WTC11 (cell line): Measurements from ENCODE around the gene CNTNAP2. TPM values are rescaled to one million over a fixed set of nuclear protein-coding genes. Genes with fewer than 3 reads are reported as not detected.

Experiments
- ATAC-seq: fragments of 200-7000 bp; cut with Tn5 transposase; 2 replicates; pipeline ENCODE4 v1.10.0; 2021; ENCODE audit warnings: mild to moderate bottlenecking, moderate library complexity
- CTCF ChIA-PET: fragments of 300-600 bp; sonication (Branson Sonifier 250); formaldehyde crosslinking; loops from one replicate; lab custom pipeline; 2021; ENCODE audit warnings: antibody characterized with exemption; lab: Charles Lee
- POLR2A ChIA-PET: fragments of 350-600 bp; sonication (Branson Sonifier 250); formaldehyde crosslinking; loops from one replicate; lab custom pipeline; 2021; ENCODE audit warnings: antibody characterized with exemption; lab: Charles Lee
- DNase-seq: peaks from one replicate; pipeline ENCODE4 v3.0.0; 2021; ENCODE audit warnings: low spot score
- H3K27ac Mint-ChIP-seq: 2 replicates; pipeline ENCODE4 v1.8.0; 2021; ENCODE audit warnings: mixed read lengths
- H3K27me3 Mint-ChIP-seq: 2 replicates; pipeline ENCODE4 v1.8.0; 2021; ENCODE audit warnings: low read depth, mild to moderate bottlenecking, moderate library complexity, mixed read lengths
- H3K36me3 Mint-ChIP-seq: 2 replicates; pipeline ENCODE4 v1.8.0; 2021; ENCODE audit warnings: mixed read lengths
- H3K4me1 Mint-ChIP-seq: 2 replicates; pipeline ENCODE4 v1.8.0; 2022; ENCODE audit warnings: mixed read lengths
- H3K4me3 Mint-ChIP-seq: 2 replicates; pipeline ENCODE4 v1.8.0; 2021; ENCODE audit warnings: mild to moderate bottlenecking, moderate library complexity, mixed read lengths
- H3K9me3 Mint-ChIP-seq: 2 replicates; pipeline ENCODE4 v1.8.0; 2021; ENCODE audit warnings: mixed read lengths
- AFF4 ChIP-seq: sonication (generic); formaldehyde crosslinking; IDR thresholded peaks from 2 replicates; pipeline ENCODE4 v1.8.1; 2023; ENCODE audit warnings: mild to moderate bottlenecking, missing genetic modification reagents, borderline replicate concordance
- ARID4B ChIP-seq: sonication (generic); formaldehyde crosslinking; IDR thresholded peaks from 2 replicates; pipeline ENCODE4 v1.8.0; 2023; ENCODE audit warnings: missing genetic modification reagents, mild to moderate bottlenecking, borderline replicate concordance
- ESRRA ChIP-seq: sonication (generic); formaldehyde crosslinking; IDR thresholded peaks from 2 replicates; pipeline ENCODE4 v1.8.1; 2022; ENCODE audit warnings: mild to moderate bottlenecking, missing genetic modification reagents, borderline replicate concordance
- FOXK1 ChIP-seq: sonication (generic); formaldehyde crosslinking; IDR thresholded peaks from 2 replicates; pipeline ENCODE4 v1.8.0; 2022; ENCODE audit warnings: mild to moderate bottlenecking, moderate library complexity, missing genetic modification reagents
- KAT7 ChIP-seq: sonication (generic); formaldehyde crosslinking; IDR thresholded peaks from 2 replicates; pipeline ENCODE4 v1.8.1; 2023; ENCODE audit warnings: missing genetic modification reagents, mild to moderate bottlenecking, borderline replicate concordance
- MLX ChIP-seq: sonication (generic); formaldehyde crosslinking; IDR thresholded peaks from 2 replicates; pipeline ENCODE4 v1.8.1; 2023; ENCODE audit warnings: mild to moderate bottlenecking, missing genetic modification reagents, moderate library complexity
- OVOL2 ChIP-seq: fragments of 250-450 bp; sonication (Bioruptor Pico); IDR thresholded peaks from 2 replicates; pipeline ENCODE4 v1.9.0; 2021; ENCODE audit warnings: mild to moderate bottlenecking, borderline replicate concordance
- RELA ChIP-seq: sonication (generic); formaldehyde crosslinking; IDR thresholded peaks from 2 replicates; pipeline ENCODE4 v1.8.1; 2022; ENCODE audit warnings: missing genetic modification reagents, mild to moderate bottlenecking, borderline replicate concordance
- RORB ChIP-seq: fragments of 250-450 bp; sonication (Bioruptor Pico); IDR thresholded peaks from 2 replicates; pipeline ENCODE4 v1.9.0; 2021; ENCODE audit warnings: mild to moderate bottlenecking
- SMAD3 ChIP-seq: sonication (generic); formaldehyde crosslinking; IDR thresholded peaks from 2 replicates; pipeline ENCODE4 v1.8.0; 2022; ENCODE audit warnings: missing genetic modification reagents, mild to moderate bottlenecking, borderline replicate concordance
- SOX15 ChIP-seq: fragments of 250-450 bp; sonication (Bioruptor Pico); IDR thresholded peaks from 2 replicates; pipeline ENCODE4 v1.9.0; 2021; ENCODE audit warnings: mild to moderate bottlenecking
- TP53 ChIP-seq: sonication (generic); formaldehyde crosslinking; IDR thresholded peaks from 2 replicates; pipeline ENCODE4 v1.8.1; 2023; ENCODE audit warnings: mild to moderate bottlenecking, missing genetic modification reagents
- USF1 ChIP-seq: sonication (generic); formaldehyde crosslinking; IDR thresholded peaks from 2 replicates; pipeline ENCODE4 v1.8.0; 2022; ENCODE audit warnings: mild to moderate bottlenecking, missing genetic modification reagents
- ZBTB21 ChIP-seq: sonication (generic); formaldehyde crosslinking; IDR thresholded peaks from 2 replicates; pipeline ENCODE4 v1.8.1; 2023; ENCODE audit warnings: mild to moderate bottlenecking, missing genetic modification reagents, borderline replicate concordance
- ZNF138 ChIP-seq: sonication (generic); formaldehyde crosslinking; conservative IDR thresholded peaks from 2 replicates; pipeline ENCODE4 v1.8.1; 2022; ENCODE audit warnings: mild to moderate bottlenecking, moderate library complexity, missing genetic modification reagents
- ZNF232 ChIP-seq: sonication (generic); formaldehyde crosslinking; IDR thresholded peaks from 2 replicates; pipeline ENCODE4 v1.8.0; 2022; ENCODE audit warnings: mild to moderate bottlenecking, missing genetic modification reagents
- ZNF317 ChIP-seq: sonication (generic); formaldehyde crosslinking; IDR thresholded peaks from 2 replicates; pipeline ENCODE4 v1.8.1; 2023; ENCODE audit warnings: low read depth, mild to moderate bottlenecking, moderate library complexity, missing genetic modification reagents, borderline replicate concordance
- ZNF423 ChIP-seq: fragments of 250-450 bp; sonication (Bioruptor Pico); IDR thresholded peaks from 2 replicates; pipeline ENCODE4 v2.1.2; 2022; ENCODE audit warnings: mild to moderate bottlenecking, moderate library complexity
- ZNF425 ChIP-seq: fragments of 250-450 bp; sonication (Bioruptor Pico); conservative IDR thresholded peaks from 2 replicates; pipeline ENCODE4 v1.9.0; 2021; ENCODE audit warnings: mild to moderate bottlenecking
- ZNF512 ChIP-seq: sonication (generic); formaldehyde crosslinking; IDR thresholded peaks from 2 replicates; pipeline ENCODE4 v1.8.1; 2022; ENCODE audit warnings: missing genetic modification reagents, borderline replicate concordance
- total RNA-seq: library from RNA; stranded (reverse); gene quantifications from 3 replicates; pipeline ENCODE4 v1.2.3, GENCODE V29; 2021

CNTNAP2 gene
- total RNA-seq, 1 experiment from 2014 or later: 63.8 TPM

GRCh38 chr7:147332988-147333387 lies 1216.4 kb downstream of the CNTNAP2 start (continued):
- TF ChIP-seq MLX (CRISPR knock-in tag) (no peak), ZNF232 (no peak), ZNF512 (CRISPR knock-in tag) (no peak), FOXK1 (CRISPR knock-in tag) (no peak), KAT7 (CRISPR knock-in tag) (no peak)

- CTCF ChIA-PET: no interaction called here
- 0 out of 2 replicates have a peak, but pooled peaks cover 4% of the 10 kb centered on the region for H3K9me3 Mint-ChIP-seq
Measured at GRCh38 chr7:147363101-147363500, 1246.5 kb downstream of the CNTNAP2 start.

More at GRCh38 chr7:147363101-147363500, 1246.5 kb downstream of the CNTNAP2 start:
- ATAC-seq: no peak
- no peak for DNase-seq
- H3K4me3 Mint-ChIP-seq: no peak overlapping the region
- POLR2A ChIA-PET: no interaction called here
- no peaks in the 10 kb centered on the region for H3K27me3 Mint-ChIP-seq
- H3K4me1 Mint-ChIP-seq: peaks cover 6% of the 10 kb centered on the region
- H3K27ac Mint-ChIP-seq: no peak overlapping the region
- TF ChIP-seq ESRRA (CRISPR knock-in tag) (no peak), AFF4 (CRISPR knock-in tag) (no peak), ARID4B (CRISPR knock-in tag) (no peak), OVOL2 (CRISPR knock-in tag) (no peak), USF1 (no peak), ZNF138 (CRISPR knock-in tag) (no peak), ZNF423 (no peak), RELA (CRISPR knock-in tag) (no peak), SOX15 (CRISPR knock-in tag) (no peak), TP53 (CRISPR knock-in tag) (no peak), RORB (CRISPR knock-in tag) (no peak), ZBTB21 (CRISPR knock-in tag) (no peak), ZNF317 (no peak), SMAD3 (no peak), ZNF425 (CRISPR knock-in tag) (no peak)
- H3K36me3 Mint-ChIP-seq: no peaks in the 10 kb centered on the region
